Astrocyte (in vitro differentiated cells and primary cell): ENCODE measurements around the gene CMSS1. TPM values are rescaled to one million over a fixed set of nuclear protein-coding genes. Genes with fewer than 3 reads are reported as not detected.

Experiments used
- DNase-seq: peaks from one replicate; pipeline ENCODE4 v3.0.0-alpha.2; 2010; ENCODE audit warnings: low read depth
- FAIRE-seq: peaks from 2 replicates; lab custom pipeline; 2011; peaks lifted over from hg19 to GRCh38; lab: Jason Lieb, UNC
- H2AFZ ChIP-seq: 2 replicates; pipeline ENCODE4 v1.6.0; 2012; ENCODE audit warnings: low read depth, low read length, inconsistent platforms
- H3K27ac ChIP-seq: 2 replicates; pipeline ENCODE4 v1.5.1; 2011; ENCODE audit warnings: low read depth, low read length, inconsistent platforms
- H3K27me3 ChIP-seq: 2 replicates; pipeline ENCODE4 v1.6.0; 2011; ENCODE audit warnings: low read length, inconsistent platforms; ENCODE audit not compliant: insufficient read depth
- H3K36me3 ChIP-seq: 2 replicates; pipeline ENCODE4 v1.5.1; 2011; ENCODE audit warnings: low read length, inconsistent platforms; ENCODE audit not compliant: insufficient read depth
- H3K4me1 ChIP-seq: 2 replicates; pipeline ENCODE4 v1.5.1; 2011; ENCODE audit warnings: low read length, inconsistent platforms; ENCODE audit not compliant: insufficient read depth
- H3K4me2 ChIP-seq: 2 replicates; pipeline ENCODE4 v1.6.0; 2012; ENCODE audit warnings: low read length, inconsistent platforms
- H3K4me3 ChIP-seq: 2 replicates; pipeline ENCODE4 v1.5.1; 2011; ENCODE audit warnings: low read depth, mild to moderate bottlenecking, low read length, inconsistent platforms; ENCODE audit not compliant: insufficient read depth
- H3K79me2 ChIP-seq: 2 replicates; pipeline ENCODE4 v1.6.0; 2012; ENCODE audit warnings: mild to moderate bottlenecking, low read length, inconsistent platforms; ENCODE audit not compliant: insufficient read depth
- H3K9ac ChIP-seq: 2 replicates; pipeline ENCODE4 v1.6.0; 2012; ENCODE audit warnings: mild to moderate bottlenecking, low read length, inconsistent platforms
- H3K9me3 ChIP-seq: 2 replicates; pipeline ENCODE4 v1.5.1; 2012; ENCODE audit warnings: low read depth, mild to moderate bottlenecking, low read length, inconsistent platforms; ENCODE audit not compliant: insufficient read depth
- H4K20me1 ChIP-seq: 2 replicates; pipeline ENCODE4 v1.6.0; 2012; ENCODE audit warnings: low read length, inconsistent platforms; ENCODE audit not compliant: insufficient read depth
- H3K27ac Mint-ChIP-seq: one replicate; pipeline ENCODE4 v1.8.0; 2021; ENCODE audit warnings: mild to moderate bottlenecking, mixed read lengths; ENCODE audit not compliant: unreplicated experiment
- H3K27me3 Mint-ChIP-seq: one replicate; pipeline ENCODE4 v1.8.0; 2021; ENCODE audit warnings: low read depth, mixed read lengths; ENCODE audit not compliant: unreplicated experiment
- H3K36me3 Mint-ChIP-seq: one replicate; pipeline ENCODE4 v1.8.0; 2021; ENCODE audit warnings: low read depth, mixed read lengths; ENCODE audit not compliant: unreplicated experiment
- H3K4me1 Mint-ChIP-seq: one replicate; pipeline ENCODE4 v1.8.0; 2021; ENCODE audit warnings: low read depth, mixed read lengths; ENCODE audit not compliant: unreplicated experiment
- H3K4me3 Mint-ChIP-seq: one replicate; pipeline ENCODE4 v1.8.0; 2021; ENCODE audit warnings: mild to moderate bottlenecking, moderate library complexity, mixed read lengths; ENCODE audit not compliant: unreplicated experiment
- H3K9me3 Mint-ChIP-seq: one replicate; pipeline ENCODE4 v1.8.0; 2021; ENCODE audit warnings: mild to moderate bottlenecking, mixed read lengths; ENCODE audit not compliant: unreplicated experiment
- EZH2 ChIP-seq: IDR thresholded peaks from 2 replicates; pipeline ENCODE4 v1.6.1; 2012; ENCODE audit warnings: mild to moderate bottlenecking, low read length, inconsistent platforms; ENCODE audit not compliant: insufficient read depth
- total RNA-seq: library from RNA; stranded (reverse); gene quantifications from 2 replicates; pipeline ENCODE4 v1.2.1, GENCODE V29; 2021
- TF ChIP-seq, protein P1 (sequence below): IDR thresholded peaks from 2 replicates; pipeline ENCODE4 v1.5.1; 2011; ENCODE audit warnings: low read depth, mild to moderate bottlenecking, inconsistent platforms, low read length, moderate library complexity; ENCODE audit not compliant: insufficient read depth

CMSS1 gene
- total RNA-seq, 1 donor from 2014 or later: 12.5 TPM

DNA sequence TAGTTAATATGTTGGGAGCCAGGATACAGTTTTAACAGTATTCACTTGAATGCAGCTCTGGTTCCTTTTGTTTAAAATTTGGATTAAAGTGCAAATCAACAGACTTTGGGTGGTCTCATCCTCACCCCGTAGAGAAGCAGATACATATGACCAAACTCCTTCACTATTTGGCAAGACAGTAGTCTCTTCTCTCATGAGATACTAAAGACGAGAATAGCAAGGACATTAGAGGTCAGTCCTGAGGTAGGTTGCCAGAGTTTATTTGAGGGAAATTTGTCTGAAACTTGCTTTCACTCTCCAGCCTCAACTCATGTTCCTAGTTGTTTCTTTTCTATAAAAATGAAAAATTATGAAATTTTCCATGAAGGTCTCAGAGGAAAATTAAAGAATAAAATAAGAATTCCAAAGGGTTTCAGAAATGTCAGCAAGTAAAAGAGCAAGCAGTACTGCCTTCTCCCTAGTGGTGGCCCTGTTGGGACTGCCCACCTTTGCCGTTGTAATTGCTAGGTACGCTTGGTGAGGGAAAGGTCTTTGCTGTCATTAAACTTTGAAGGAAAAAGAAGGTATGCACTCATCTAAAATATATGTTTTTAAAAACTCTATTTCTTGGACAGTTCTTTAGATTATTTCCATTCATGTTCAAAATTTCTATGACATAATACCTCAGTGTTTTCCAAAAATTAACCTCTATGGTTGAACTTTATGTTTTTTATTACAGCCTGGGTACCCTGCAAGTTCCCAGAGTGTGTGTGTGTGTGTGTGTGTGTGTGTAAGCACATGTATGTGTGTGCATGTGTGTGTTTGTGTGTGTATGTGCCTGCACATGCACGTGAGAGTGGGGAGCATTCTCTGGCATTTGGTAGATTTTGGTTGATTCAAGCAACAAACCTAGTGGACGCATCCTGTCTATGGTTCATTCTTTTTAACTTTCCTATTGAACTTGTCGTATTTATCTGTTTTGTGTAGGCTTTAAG, 111.4 kb downstream of the CMSS1 start:
- TF ChIP-seq, protein P1, sequence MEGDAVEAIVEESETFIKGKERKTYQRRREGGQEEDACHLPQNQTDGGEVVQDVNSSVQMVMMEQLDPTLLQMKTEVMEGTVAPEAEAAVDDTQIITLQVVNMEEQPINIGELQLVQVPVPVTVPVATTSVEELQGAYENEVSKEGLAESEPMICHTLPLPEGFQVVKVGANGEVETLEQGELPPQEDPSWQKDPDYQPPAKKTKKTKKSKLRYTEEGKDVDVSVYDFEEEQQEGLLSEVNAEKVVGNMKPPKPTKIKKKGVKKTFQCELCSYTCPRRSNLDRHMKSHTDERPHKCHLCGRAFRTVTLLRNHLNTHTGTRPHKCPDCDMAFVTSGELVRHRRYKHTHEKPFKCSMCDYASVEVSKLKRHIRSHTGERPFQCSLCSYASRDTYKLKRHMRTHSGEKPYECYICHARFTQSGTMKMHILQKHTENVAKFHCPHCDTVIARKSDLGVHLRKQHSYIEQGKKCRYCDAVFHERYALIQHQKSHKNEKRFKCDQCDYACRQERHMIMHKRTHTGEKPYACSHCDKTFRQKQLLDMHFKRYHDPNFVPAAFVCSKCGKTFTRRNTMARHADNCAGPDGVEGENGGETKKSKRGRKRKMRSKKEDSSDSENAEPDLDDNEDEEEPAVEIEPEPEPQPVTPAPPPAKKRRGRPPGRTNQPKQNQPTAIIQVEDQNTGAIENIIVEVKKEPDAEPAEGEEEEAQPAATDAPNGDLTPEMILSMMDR: no peak
- TF ChIP-seq EZH2: no peak
- DNase-seq (no peak), FAIRE-seq (no peak)
- H3K4me1 Mint-ChIP-seq: peaks cover 37% of the 10 kb centered on the region
- H3K27ac Mint-ChIP-seq: peak overlapping the region; percentile 1
- Histone ChIP-seq H3K27me3 (no peaks in the 10 kb centered on the region), H3K4me1 (peaks cover 6% of the 10 kb centered on the region), H2AFZ (no peak overlapping the region), H3K4me2 (peak overlapping the region; percentile 46), H3K4me3 (no peak overlapping the region), H3K36me3 (no peaks in the 10 kb centered on the region), H4K20me1 (no peaks in the 10 kb centered on the region), H3K27ac (no peak overlapping the region), H3K79me2 (no peaks in the 10 kb centered on the region), H3K9me3 (no peaks in the 10 kb centered on the region), H3K9ac (no peak overlapping the region)
- H3K36me3 Mint-ChIP-seq: no peaks in the 10 kb centered on the region
- no peaks in the 10 kb centered on the region for H3K9me3 Mint-ChIP-seq
- no peak overlapping the region for H3K4me3 Mint-ChIP-seq
- no peaks in the 10 kb centered on the region for H3K27me3 Mint-ChIP-seq

DNA sequence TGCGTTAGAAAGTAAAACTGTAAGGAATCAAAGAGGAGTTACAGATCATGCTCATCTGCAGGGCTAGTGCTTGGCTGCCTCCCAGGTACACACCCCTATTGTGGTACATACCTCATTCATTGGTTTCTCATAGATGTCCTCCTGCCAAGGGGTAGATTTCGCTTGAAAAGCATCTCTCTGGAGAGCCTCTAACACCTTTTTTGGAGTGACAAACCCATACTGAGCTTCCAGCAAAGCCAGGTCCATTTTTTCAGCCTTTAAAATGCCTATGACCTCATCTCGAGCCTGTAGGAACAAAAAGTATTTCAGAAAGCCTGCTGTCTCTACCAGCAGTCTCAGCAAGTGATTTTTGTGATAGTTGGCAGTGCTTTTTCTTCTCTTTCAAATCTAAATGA, 112.1 kb downstream of the CMSS1 start:
- Mint-ChIP-seq H3K9me3 (no peaks in the 10 kb centered on the region), H3K27ac (peak overlapping the region; percentile 1), H3K4me1 (peaks cover 41% of the 10 kb centered on the region), H3K36me3 (no peaks in the 10 kb centered on the region), H3K4me3 (no peak overlapping the region), H3K27me3 (no peaks in the 10 kb centered on the region)
- no peaks in the 10 kb centered on the region for H4K20me1 ChIP-seq
- no peak overlapping the region for H3K9ac ChIP-seq
- peak; percentile 89 for DNase-seq
- no peaks in the 10 kb centered on the region for H3K36me3 ChIP-seq
- H3K27me3 ChIP-seq: no peaks in the 10 kb centered on the region
- no peaks in the 10 kb centered on the region for H3K9me3 ChIP-seq
- TF ChIP-seq, protein P1: no peak
- TF ChIP-seq EZH2: no peak
- H2AFZ ChIP-seq: no peak overlapping the region
- FAIRE-seq: peak; percentile 63
- H3K4me3 ChIP-seq: no peak overlapping the region
- H3K79me2 ChIP-seq: no peaks in the 10 kb centered on the region
- peak overlapping the region; percentile 46 for H3K4me2 ChIP-seq
- H3K4me1 ChIP-seq: peaks cover 6% of the 10 kb centered on the region
- H3K27ac ChIP-seq: no peak overlapping the region

DNA sequence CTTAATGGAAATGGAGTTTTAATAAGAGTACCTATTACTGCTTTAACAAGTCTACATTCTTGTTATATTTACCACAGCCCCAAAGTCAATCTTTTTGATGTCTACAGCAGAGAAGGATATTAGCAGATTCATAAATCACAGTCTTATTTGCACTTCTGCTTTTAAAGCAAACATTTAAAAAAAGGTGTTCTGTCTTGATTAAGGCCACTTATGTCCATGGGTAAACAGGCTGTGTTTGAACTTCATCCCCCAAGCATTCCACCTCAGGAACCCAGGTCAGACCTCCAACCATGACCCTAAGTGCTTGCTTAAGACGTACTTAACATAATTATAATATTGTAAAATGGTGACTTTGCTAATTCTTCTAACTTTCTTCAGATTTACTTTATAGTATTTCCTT, 113.4 kb downstream of the CMSS1 start:
- FAIRE-seq: no peak
- H3K4me3 ChIP-seq: no peak overlapping the region
- no peaks in the 10 kb centered on the region for H3K79me2 ChIP-seq
- Mint-ChIP-seq H3K27me3 (no peaks in the 10 kb centered on the region), H3K27ac (no peak overlapping the region), H3K9me3 (no peaks in the 10 kb centered on the region), H3K4me1 (peaks cover 41% of the 10 kb centered on the region), H3K4me3 (no peak overlapping the region), H3K36me3 (no peaks in the 10 kb centered on the region)
- peaks cover 3% of the 10 kb centered on the region for H3K4me1 ChIP-seq
- DNase-seq: no peak
- no peaks in the 10 kb centered on the region for H3K36me3 ChIP-seq
- no peak overlapping the region for H2AFZ ChIP-seq
- TF ChIP-seq, protein P1: no peak
- TF ChIP-seq EZH2: no peak
- H3K4me2 ChIP-seq: no peak overlapping the region
- H4K20me1 ChIP-seq: no peaks in the 10 kb centered on the region
- no peaks in the 10 kb centered on the region for H3K27me3 ChIP-seq
- H3K9me3 ChIP-seq: no peaks in the 10 kb centered on the region
- no peak overlapping the region for H3K27ac ChIP-seq
- H3K9ac ChIP-seq: no peak overlapping the region
